Muscle layer of duodenum (tissue), 2 donors: ENCODE data around the gene CD52.
A peak's percentile ranks its signal among the peaks of the same experiment; 100 is the strongest.

ENCODE experiments used
- H3K27ac ChIP-seq: one replicate; pipeline ENCODE4 v1.7.0; 2013; ENCODE audit warnings: mild to moderate bottlenecking, low read length
- H3K27me3 ChIP-seq: one replicate; pipeline ENCODE4 v1.7.0; 2013; ENCODE audit warnings: low read depth, mild to moderate bottlenecking, control low read depth, low read length
- H3K36me3 ChIP-seq, 2 donors: one replicate each; pipeline ENCODE4 v1.7.0; 2013; ENCODE audit warnings: low read length in 2 of 2, control low read depth in 1 of 2, mild to moderate bottlenecking in 1 of 2; ENCODE audit not compliant: insufficient read depth in 2 of 2, control insufficient read depth in 1 of 2
- H3K4me1 ChIP-seq, 2 donors: one replicate each; pipeline ENCODE4 v1.7.0; 2013; ENCODE audit warnings: low read length in 2 of 2, mild to moderate bottlenecking in 2 of 2, control low read depth in 1 of 2, moderate library complexity in 1 of 2; ENCODE audit not compliant: insufficient read depth in 2 of 2, control insufficient read depth in 1 of 2
- H3K4me3 ChIP-seq, 2 donors: one replicate each; pipeline ENCODE4 v1.7.0; 2013; ENCODE audit warnings: low read length in 2 of 2, low read depth in 1 of 2, mild to moderate bottlenecking in 1 of 2
- H3K9me3 ChIP-seq, 2 donors: one replicate each; pipeline ENCODE4 v1.7.0; 2013; ENCODE audit warnings: low read length in 2 of 2, control low read depth in 1 of 2, mild to moderate bottlenecking in 1 of 2; ENCODE audit not compliant: control insufficient read depth in 1 of 2
- donor health status: healthy.

CD52 gene

GRCh38 chr1:26293911-26294463, 23.8 kb upstream of the CD52 start:
- peaks cover 3 to 5% of the 10 kb centered on the region in 2 donors for H3K4me1 ChIP-seq
- no peaks in the 10 kb centered on the region for H3K27me3 ChIP-seq
- H3K9me3 ChIP-seq: no peaks in the 10 kb centered on the region
- no peak overlapping the region for H3K4me3 ChIP-seq
- H3K27ac ChIP-seq: no peak overlapping the region
- H3K36me3 ChIP-seq: peaks cover 0 to 25% of the 10 kb centered on the region in 2 donors

GRCh38 chr1:26295194-26296138, 22.3 kb upstream of the CD52 start:
- Histone ChIP-seq H3K27me3 (no peaks in the 10 kb centered on the region), H3K36me3 (peaks cover 0 to 25% of the 10 kb centered on the region in 2 donors)

DNA sequence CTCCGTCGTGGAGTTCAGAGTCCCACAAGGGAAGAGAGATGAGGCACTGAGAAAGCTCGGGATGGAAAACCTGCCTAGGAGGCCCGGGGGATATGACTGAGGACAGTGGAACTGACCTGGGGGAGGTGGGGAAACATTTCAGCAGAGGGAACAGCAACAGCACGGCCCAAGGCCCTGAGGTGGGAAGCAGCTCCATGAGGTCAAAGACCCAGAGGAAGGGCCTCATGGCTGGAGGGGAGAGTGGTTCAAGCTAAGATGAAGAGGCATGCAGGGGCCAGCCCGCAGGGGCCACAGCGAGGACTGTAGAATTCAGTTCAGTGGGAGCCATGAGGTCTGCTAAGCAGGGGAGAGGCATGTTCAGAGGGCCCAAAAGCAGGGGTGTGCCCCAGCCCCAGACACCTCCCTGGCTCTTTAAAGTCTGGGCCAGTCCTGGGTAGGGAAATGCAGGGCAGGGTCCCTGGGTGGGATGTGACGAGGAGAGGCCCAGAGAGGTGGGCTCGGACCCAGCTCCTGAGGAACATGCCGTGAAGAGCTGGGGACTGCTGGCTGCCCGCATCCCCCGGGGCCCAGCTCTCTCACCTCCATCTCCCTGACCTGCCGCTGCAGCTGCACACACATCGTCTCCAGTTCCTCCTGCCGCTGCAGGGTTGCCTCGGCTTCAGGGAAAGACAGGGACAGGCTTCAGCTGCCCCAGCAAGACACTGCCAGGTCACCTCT, 21.3 kb upstream of the CD52 start:
- Histone ChIP-seq H3K27ac (no peak overlapping the region), H3K27me3 (no peaks in the 10 kb centered on the region), H3K36me3 (peaks cover 0 to 25% of the 10 kb centered on the region in 2 donors), H3K9me3 (no peaks in the 10 kb centered on the region), H3K4me1 (no peaks in the 10 kb centered on the region), H3K4me3 (no peak overlapping the region)

More at GRCh38 chr1:26295194-26296138, 22.3 kb upstream of the CD52 start:
- no peak overlapping the region for H3K4me3 ChIP-seq
- H3K27ac ChIP-seq: no peak overlapping the region
- peaks cover 0 to 5% of the 10 kb centered on the region in 2 donors for H3K4me1 ChIP-seq
- no peaks in the 10 kb centered on the region for H3K9me3 ChIP-seq

GRCh38 chr1:26297057-26297790, 20.5 kb upstream of the CD52 start:
- no peak overlapping the region for H3K4me3 ChIP-seq
- no peaks in the 10 kb centered on the region for H3K9me3 ChIP-seq
- H3K4me1 ChIP-seq: no peaks in the 10 kb centered on the region
- peaks cover 0 to 25% of the 10 kb centered on the region in 2 donors for H3K36me3 ChIP-seq
- no peak overlapping the region for H3K27ac ChIP-seq
- no peaks in the 10 kb centered on the region for H3K27me3 ChIP-seq

GRCh38 chr1:26297791-26298124, 20.0 kb upstream of the CD52 start:
- Histone ChIP-seq H3K4me1 (peaks cover 0 to 4% of the 10 kb centered on the region in 2 donors), H3K27me3 (no peaks in the 10 kb centered on the region), H3K36me3 (peaks cover 0 to 25% of the 10 kb centered on the region in 2 donors), H3K9me3 (no peaks in the 10 kb centered on the region), H3K27ac (no peak overlapping the region), H3K4me3 (no peak overlapping the region)

DNA sequence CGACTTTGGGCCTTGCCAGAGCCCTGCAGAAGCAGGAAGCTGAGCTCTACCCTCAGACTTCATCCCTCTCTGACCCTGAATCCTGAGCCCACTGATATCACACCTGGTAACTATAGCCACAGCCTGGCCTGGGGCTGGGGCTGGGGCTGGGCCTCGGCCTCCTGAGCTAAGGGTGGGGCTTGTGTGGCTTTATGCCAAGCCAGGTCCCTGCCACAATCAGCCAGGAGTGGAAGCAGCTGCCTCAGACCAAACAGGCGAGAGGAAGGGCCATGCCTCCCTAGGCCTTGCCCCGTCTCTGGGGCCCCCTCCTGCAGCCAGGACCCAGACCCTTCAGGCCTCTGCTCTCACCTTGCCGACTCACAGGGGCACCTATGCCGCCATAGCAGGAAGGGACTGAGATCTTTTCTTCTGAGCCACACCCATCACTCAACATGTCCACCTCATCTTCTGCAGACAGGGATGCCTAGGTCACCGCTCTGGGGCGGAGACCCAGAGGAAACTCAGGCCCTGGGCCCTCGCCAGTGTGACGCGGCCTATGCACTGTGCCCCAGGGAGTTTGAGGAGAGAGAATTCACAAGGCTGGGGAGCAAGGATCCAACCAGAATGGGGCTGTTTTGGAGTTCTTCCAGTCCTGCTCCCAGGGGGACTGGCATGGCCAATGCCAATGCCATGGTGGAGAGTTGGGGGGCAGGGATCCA, 17.0 kb upstream of the CD52 start:
- no peaks in the 10 kb centered on the region for H3K9me3 ChIP-seq
- no peak overlapping the region for H3K4me3 ChIP-seq
- peaks cover 0 to 13% of the 10 kb centered on the region in 2 donors for H3K36me3 ChIP-seq
- no peak overlapping the region for H3K27ac ChIP-seq
- H3K4me1 ChIP-seq: peaks cover 2 to 7% of the 10 kb centered on the region in 2 donors
- H3K27me3 ChIP-seq: no peaks in the 10 kb centered on the region

- H3K4me3 ChIP-seq: no peak overlapping the region
- H3K27ac ChIP-seq: no peak overlapping the region
- no peaks in the 10 kb centered on the region for H3K36me3 ChIP-seq
- H3K4me1 ChIP-seq: peaks cover 10% of the 10 kb centered on the region in 2 donors
- no peaks in the 10 kb centered on the region for H3K9me3 ChIP-seq
- no peaks in the 10 kb centered on the region for H3K27me3 ChIP-seq
Observed at GRCh38 chr1:26302733-26303405, 14.9 kb upstream of the CD52 start.

GRCh38 chr1:26305667-26306289, 12.0 kb upstream of the CD52 start:
- H3K27ac ChIP-seq: peak overlapping the region; percentile 2
- no peaks in the 10 kb centered on the region for H3K9me3 ChIP-seq
- H3K4me3 ChIP-seq: peak overlapping the region; percentile 84 to 96
- peaks cover 10% of the 10 kb centered on the region in 2 donors for H3K4me1 ChIP-seq
- H3K27me3 ChIP-seq: no peaks in the 10 kb centered on the region
- no peaks in the 10 kb centered on the region for H3K36me3 ChIP-seq

DNA sequence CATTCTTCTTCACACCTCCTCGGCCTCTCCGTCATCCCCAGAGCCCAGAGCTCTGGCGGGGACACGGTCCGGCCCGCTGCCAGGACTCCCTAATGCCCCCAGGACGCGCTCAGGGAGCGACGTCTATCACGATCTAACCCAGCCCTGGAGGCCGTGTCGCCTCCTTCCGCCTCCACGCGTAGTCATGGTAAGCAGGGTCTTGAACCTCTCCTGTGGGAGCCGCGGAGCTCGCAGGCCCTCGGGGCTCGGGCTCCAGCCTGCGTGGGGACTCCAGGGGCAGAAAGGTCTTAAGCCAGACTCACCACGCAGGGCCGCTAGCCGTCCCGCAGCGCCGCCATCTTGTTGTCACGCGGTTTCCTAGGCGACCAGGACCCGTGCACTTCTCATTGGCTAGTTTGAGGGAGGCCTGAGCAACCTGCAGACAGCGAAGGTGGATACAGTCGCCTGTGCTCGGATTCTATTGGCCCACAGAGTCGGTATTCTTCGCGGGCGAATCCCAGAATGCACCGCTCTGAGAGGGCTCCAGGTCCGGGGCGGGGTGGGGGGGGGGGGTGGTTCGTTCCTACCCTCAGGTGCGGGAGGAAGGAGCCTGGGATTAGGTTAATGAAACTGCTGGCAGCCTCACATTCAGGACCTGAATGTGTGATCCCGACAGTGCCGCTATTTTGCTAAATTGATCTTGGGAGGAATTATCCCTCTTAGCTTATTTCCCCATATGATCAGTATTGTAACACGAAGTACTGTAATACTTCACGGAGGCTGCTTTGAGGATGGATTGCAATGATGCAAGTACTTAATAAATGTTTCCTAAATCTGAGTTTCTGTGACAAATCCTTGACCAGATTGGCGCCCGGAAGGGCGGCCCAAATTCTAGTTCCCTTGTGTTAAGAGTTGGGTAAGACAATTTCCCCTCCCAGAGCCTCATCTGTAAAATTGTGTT, 11.2 kb upstream of the CD52 start, which contains the start of gene UBXN11:
TSS of gene UBXN11 (minus strand) at position 347 of the 940 bp plus-strand sequence. CDS start 3,753 bp downstream, outside the sequence.
- H3K9me3 ChIP-seq: no peaks in the 10 kb centered on the region
- H3K36me3 ChIP-seq: no peaks in the 10 kb centered on the region
- peaks cover 10% of the 10 kb centered on the region in 2 donors for H3K4me1 ChIP-seq
- no peaks in the 10 kb centered on the region for H3K27me3 ChIP-seq
- H3K4me3 ChIP-seq: peak within 1 kb of the TSS; percentile 84 to 96
- H3K27ac ChIP-seq: peak within 1 kb of the TSS; percentile 37
